CD4-positive, alpha-beta memory T cell (primary cell): ENCODE data around the gene TP53TG5. TPM values are rescaled to one million over a fixed set of nuclear protein-coding genes. Genes with fewer than 3 reads are reported as not detected.

Experiments used
- CTCF ChIA-PET: fragments of 350-600 bp; sonication (Branson Sonifier 250); formaldehyde crosslinking; loops from one replicate; lab custom pipeline; 2021; ENCODE audit warnings: inconsistent platforms; ENCODE audit not compliant: partially characterized antibody; lab: Charles Lee
- POLR2A ChIA-PET: fragments of 350-600 bp; sonication (Branson Sonifier 250); formaldehyde crosslinking; loops from one replicate; lab custom pipeline; 2021; ENCODE audit not compliant: partially characterized antibody; lab: Charles Lee
- DNase-seq, 5 donors: peaks; one replicate each; pipeline versions ENCODE4 v3.0.0 to v3.0.0-alpha.2; 2020 to 2022; ENCODE audit warnings: mixed read lengths in 1 of 5
- H3K27ac ChIP-seq: one replicate; pipeline ENCODE4 v1.7.0; 2013; ENCODE audit warnings: low read depth, low read length
- H3K27me3 ChIP-seq: 2 replicates; pipeline ENCODE4 v1.7.0; 2013; ENCODE audit warnings: mild to moderate bottlenecking, low read length, moderate library complexity; ENCODE audit not compliant: insufficient read depth
- H3K36me3 ChIP-seq: 2 replicates; pipeline ENCODE4 v1.7.0; 2013; ENCODE audit warnings: mild to moderate bottlenecking, low read length, moderate library complexity; ENCODE audit not compliant: insufficient read depth
- H3K4me1 ChIP-seq: 2 replicates; pipeline ENCODE4 v1.7.0; 2013; ENCODE audit warnings: mild to moderate bottlenecking, low read length, moderate library complexity; ENCODE audit not compliant: insufficient read depth
- H3K4me3 ChIP-seq, 2 donors: one replicate each; pipeline ENCODE4 v1.7.0; 2013; ENCODE audit warnings: low read length in 2 of 2, mild to moderate bottlenecking in 1 of 2
- H3K9me3 ChIP-seq, 2 donors: one replicate each; pipeline ENCODE4 v1.7.0; 2013; ENCODE audit warnings: low read length in 2 of 2, control low read depth in 1 of 2; ENCODE audit not compliant: control insufficient read depth in 1 of 2
- H3K27ac Mint-ChIP-seq, 7 donors: one replicate each; pipeline ENCODE4 v1.8.0; 2020 to 2021; ENCODE audit warnings: mixed read lengths in 7 of 7, mild to moderate bottlenecking in 6 of 7, inconsistent platforms in 3 of 7, moderate library complexity in 3 of 7
- H3K27me3 Mint-ChIP-seq, 2 donors: one replicate each; pipeline ENCODE4 v1.8.0; 2020 to 2021; ENCODE audit warnings: mixed read lengths in 2 of 2
- H3K36me3 Mint-ChIP-seq, 2 donors: one replicate each; pipeline ENCODE4 v1.8.0; 2020 to 2021; ENCODE audit warnings: mixed read lengths in 2 of 2, inconsistent platforms in 1 of 2, mild to moderate bottlenecking in 1 of 2
- H3K4me1 Mint-ChIP-seq, 4 donors: one replicate each; pipeline ENCODE4 v1.8.0; 2020 to 2021; ENCODE audit warnings: mixed read lengths in 4 of 4, mild to moderate bottlenecking in 1 of 4
- H3K4me3 Mint-ChIP-seq, 8 donors: one replicate each; pipeline ENCODE4 v1.8.0; 2020 to 2021; ENCODE audit warnings: mixed read lengths in 8 of 8, mild to moderate bottlenecking in 7 of 8, moderate library complexity in 6 of 8, inconsistent platforms in 3 of 8
- H3K9me3 Mint-ChIP-seq, 8 donors: one replicate each; pipeline ENCODE4 v1.8.0; 2020 to 2021; ENCODE audit warnings: mixed read lengths in 8 of 8, mild to moderate bottlenecking in 5 of 8, inconsistent platforms in 3 of 8, moderate library complexity in 1 of 8
- intact Hi-C: fragments of 100-400 bp; cut with micrococcal nuclease; formaldehyde crosslinking; loops from one replicate; pipeline ENCODE4 v1.15.1; 2023
- polyA plus RNA-seq, 2 donors: library from polyadenylated mRNA; unstranded; fragments of 300-500 nt; fragmentation: Illumina TruSeq; gene quantifications; one replicate each; pipeline ENCODE4 v1.2.3, GENCODE V29; 2021
- total RNA-seq, 2 experiments: library from RNA; stranded (reverse); gene quantifications; one replicate each; pipeline ENCODE4 v1.2.3, GENCODE V29; 2021

The TP53TG5 gene
- total and polyA plus RNA-seq, 4 experiments from 2014 or later: 0.11 to 0.36 (median 0.24) TPM; not detected in 1

DNA sequence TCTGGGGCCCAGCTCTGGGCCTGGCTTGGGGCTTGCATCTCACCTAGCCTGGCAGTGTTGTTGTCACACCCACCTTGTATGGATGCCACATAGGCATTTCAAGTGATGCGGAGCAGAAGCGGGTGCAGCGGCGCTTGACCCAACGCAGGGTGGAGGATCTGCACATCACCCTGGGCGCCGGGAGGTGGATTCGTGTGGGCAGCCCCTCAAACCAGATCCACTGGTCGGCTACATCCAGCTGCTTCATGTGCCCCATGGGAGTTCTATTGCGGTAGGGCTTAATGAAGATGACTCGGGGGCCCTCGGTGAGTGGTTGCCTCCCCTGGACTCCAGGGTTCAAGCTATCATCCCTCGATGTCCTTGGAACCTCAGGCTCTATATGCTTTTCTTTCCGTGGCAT, 3.2 kb downstream of the TP53TG5 start:
- ChIA-PET CTCF (interaction anchor here (1.6 to 20.6 kb wide), 9 partner anchors 15 to 68 kb away, joined by 6 to 543 read pairs (median 24); partner anchors contain the start of genes PIGT and SYS1), POLR2A (interaction anchor here (0.8 to 6.5 kb wide), 6 partner anchors 12 to 436 kb away, joined by 3 to 179 read pairs (median 50); partner anchors contain the start of genes DBNDD2, PIGT and SYS1)
- no peaks in the 10 kb centered on the region for H3K27me3 Mint-ChIP-seq
- Histone ChIP-seq H3K27ac (no peak overlapping the region), H3K9me3 (no peaks in the 10 kb centered on the region), H3K4me1 (peaks cover 14% of the 10 kb centered on the region), H3K4me3 (no peak overlapping the region), H3K36me3 (no peaks in the 10 kb centered on the region), H3K27me3 (no peaks in the 10 kb centered on the region)
- intact Hi-C loops: loop anchor here (1.0 kb wide), 2 partner anchors 31 to 62 kb away; no protein-coding TSS in a partner anchor
- H3K9me3 Mint-ChIP-seq: peaks cover 0 to 6% (median 0%) of the 10 kb centered on the region in 8 donors
- no peak overlapping the region for H3K4me3 Mint-ChIP-seq
- H3K4me1 Mint-ChIP-seq: peaks cover 11 to 37% (median 26%) of the 10 kb centered on the region in 4 donors
- H3K27ac Mint-ChIP-seq: peak overlapping the region in 2 of 7 donors; percentile 40 to 62
- no peak for DNase-seq
- H3K36me3 Mint-ChIP-seq: peaks cover 0 to 11% of the 10 kb centered on the region in 2 donors

DNA sequence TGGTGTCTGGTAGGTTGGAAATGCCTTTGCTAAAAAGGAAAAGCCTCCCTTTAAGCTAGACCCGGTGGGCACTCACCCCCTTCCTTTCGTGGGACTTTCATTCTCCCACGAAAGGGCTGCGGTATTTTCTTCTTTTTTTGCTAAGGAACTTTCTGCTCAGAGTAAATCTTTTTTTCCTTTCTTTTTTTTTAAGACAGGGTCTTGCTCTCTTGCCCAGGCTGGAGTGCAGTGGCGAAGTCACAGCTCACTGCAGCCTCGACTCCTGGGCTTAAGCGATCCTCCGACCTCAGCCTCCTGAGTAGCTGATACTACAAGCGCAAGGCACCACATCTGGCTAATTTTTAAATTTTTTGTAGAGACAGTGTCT, 4.0 kb downstream of the TP53TG5 start:
- H3K9me3 ChIP-seq: no peaks in the 10 kb centered on the region
- peak overlapping the region; percentile 91 to 98 (median 95) for H3K27ac Mint-ChIP-seq
- no peaks in the 10 kb centered on the region for H3K36me3 ChIP-seq
- peaks cover 0 to 6% (median 0%) of the 10 kb centered on the region in 8 donors for H3K9me3 Mint-ChIP-seq
- H3K36me3 Mint-ChIP-seq: peaks cover 0 to 13% of the 10 kb centered on the region in 2 donors
- no peak for DNase-seq
- peaks cover 11 to 39% (median 26%) of the 10 kb centered on the region in 4 donors for H3K4me1 Mint-ChIP-seq
- peak overlapping the region; percentile 63 for H3K27ac ChIP-seq
- H3K4me3 ChIP-seq: peak overlapping the region in 1 of 2 donors; percentile 60
- ChIA-PET CTCF (interaction anchor here (0.7 to 20.6 kb wide), 34 partner anchors 10 to 425 kb away, joined by 3 to 543 read pairs (median 6); partner anchors contain the start of genes DNTTIP1, PIGT, SYS1 and WFDC3), POLR2A (interaction anchor here (0.5 to 6.5 kb wide), 22 partner anchors 11 to 483 kb away, joined by 3 to 179 read pairs (median 4); partner anchors contain the start of genes DBNDD2, PIGT, SDC4 and SYS1)
- no peaks in the 10 kb centered on the region for H3K27me3 ChIP-seq
- intact Hi-C loops: loop anchor here (1.0 kb wide), 2 partner anchors 32 to 63 kb away; no protein-coding TSS in a partner anchor
- peaks cover 17% of the 10 kb centered on the region for H3K4me1 ChIP-seq
- H3K4me3 Mint-ChIP-seq: peak overlapping the region; percentile 87 to 95 (median 90)
- H3K27me3 Mint-ChIP-seq: no peaks in the 10 kb centered on the region

DNA sequence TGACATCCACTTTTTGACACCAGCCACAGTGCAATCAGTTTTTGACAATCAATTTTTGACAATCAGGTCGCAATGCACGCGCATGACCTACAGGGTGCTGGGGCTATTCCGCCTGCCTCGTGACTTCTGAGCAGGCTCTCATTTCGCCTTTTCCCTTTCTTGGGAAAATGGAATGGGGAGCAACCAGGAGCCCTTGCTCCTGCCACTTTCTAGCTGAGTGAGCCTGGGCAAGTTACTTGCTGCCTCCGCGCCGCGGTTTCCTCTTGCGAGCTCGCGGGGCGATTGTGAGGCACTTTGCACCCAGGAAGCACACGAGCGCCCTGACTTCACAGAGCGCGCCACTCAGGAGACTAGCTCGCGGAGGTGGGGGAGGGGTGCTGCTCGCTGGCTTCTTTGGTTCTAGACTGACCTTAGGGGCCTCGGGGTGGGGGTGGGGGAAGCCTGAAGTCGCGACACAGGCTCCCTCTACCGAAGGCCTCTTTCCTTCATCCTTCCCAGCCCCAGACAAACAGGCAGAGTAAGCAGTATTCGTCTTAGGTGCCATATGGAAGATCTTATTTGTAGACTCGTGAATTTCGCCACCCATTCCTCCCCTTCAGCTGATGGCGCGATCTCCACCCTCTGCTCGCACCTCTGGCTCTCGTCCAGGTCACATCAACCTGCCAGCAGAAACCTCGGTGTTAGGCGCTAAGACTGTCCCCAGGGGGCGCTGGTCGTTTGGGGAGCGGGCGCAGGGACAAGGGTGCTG, 4.6 kb downstream of the TP53TG5 start:
- peak overlapping the region; percentile 91 to 98 (median 95) for H3K27ac Mint-ChIP-seq
- peak overlapping the region; percentile 63 for H3K27ac ChIP-seq

DNA sequence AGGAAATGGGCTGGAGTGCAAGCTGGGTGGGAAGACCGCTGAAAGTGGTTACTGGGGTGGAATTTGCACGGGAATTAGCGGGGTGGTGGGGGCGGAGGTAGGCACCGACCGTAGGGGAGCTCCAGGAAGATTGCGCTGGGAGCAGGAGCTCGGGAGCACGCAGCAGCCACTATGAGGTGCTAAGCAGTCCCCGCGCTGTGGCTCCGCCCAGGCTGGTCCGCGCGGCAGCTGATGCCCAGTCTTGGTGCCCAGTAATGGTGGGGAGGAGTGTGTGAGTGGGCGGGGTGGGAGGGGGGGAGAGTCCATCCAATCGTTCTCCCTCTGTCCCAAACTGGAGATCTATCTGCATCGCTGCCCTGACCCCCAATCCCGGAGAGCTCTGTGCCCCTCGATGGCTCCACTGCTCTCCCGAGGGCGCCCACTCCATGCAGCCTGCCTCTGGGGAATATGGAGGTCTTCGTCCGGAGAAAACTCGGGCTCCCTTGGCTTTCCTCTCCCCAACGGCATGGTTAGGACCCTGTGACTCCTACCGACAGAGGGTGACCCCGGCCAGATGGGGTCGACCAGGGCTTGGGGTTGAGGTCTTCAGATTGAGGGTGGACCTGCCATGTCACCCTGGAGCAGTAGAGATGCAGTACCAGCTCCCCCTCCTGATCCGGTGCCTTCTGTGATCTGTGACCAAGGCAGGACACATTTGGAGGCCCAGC, 5.3 kb downstream of the TP53TG5 start:
- Histone ChIP-seq H3K9me3 (no peaks in the 10 kb centered on the region), H3K4me1 (peaks cover 29% of the 10 kb centered on the region), H3K4me3 (peak overlapping the region in 1 of 2 donors; percentile 60), H3K27ac (peak overlapping the region; percentile 63), H3K36me3 (no peaks in the 10 kb centered on the region), H3K27me3 (no peaks in the 10 kb centered on the region)
- Mint-ChIP-seq H3K36me3 (peaks cover 6 to 20% of the 10 kb centered on the region in 2 donors), H3K9me3 (peaks cover 0 to 6% (median 0%) of the 10 kb centered on the region in 8 donors), H3K4me1 (peaks cover 21 to 52% (median 39%) of the 10 kb centered on the region in 4 donors), H3K27me3 (no peaks in the 10 kb centered on the region), H3K27ac (peak overlapping the region; percentile 91 to 98 (median 95)), H3K4me3 (peak overlapping the region; percentile 87 to 95 (median 90))
- ChIA-PET CTCF (interaction anchor here (1.1 to 20.6 kb wide), 23 partner anchors 13 to 399 kb away, joined by 3 to 543 read pairs (median 10); partner anchors contain the start of genes PIGT and SYS1), POLR2A (interaction anchor here (1.0 to 6.5 kb wide), 16 partner anchors 10 to 599 kb away, joined by 3 to 179 read pairs (median 9); partner anchors contain the start of genes DBNDD2, PIGT, SDC4 and SYS1)
- DNase-seq: no peak
- intact Hi-C loops: loop anchor here (1.0 kb wide), 2 partner anchors 9 to 44 kb away; partner anchors contain the start of genes PIGT and SYS1

More for the DNA sequence above, 4.6 kb downstream of the TP53TG5 start:
- Mint-ChIP-seq H3K36me3 (peaks cover 0 to 13% of the 10 kb centered on the region in 2 donors), H3K4me1 (peaks cover 14 to 44% (median 32%) of the 10 kb centered on the region in 4 donors), H3K27me3 (no peaks in the 10 kb centered on the region), H3K9me3 (peaks cover 0 to 6% (median 0%) of the 10 kb centered on the region in 8 donors), H3K4me3 (peak overlapping the region; percentile 87 to 95 (median 90))
- Histone ChIP-seq H3K36me3 (no peaks in the 10 kb centered on the region), H3K4me3 (peak overlapping the region; percentile 60 to 71), H3K27me3 (no peaks in the 10 kb centered on the region), H3K4me1 (peaks cover 22% of the 10 kb centered on the region), H3K9me3 (no peaks in the 10 kb centered on the region)
- intact Hi-C loops: loop anchor here (1.0 kb wide), 4 partner anchors 10 to 64 kb away; partner anchors contain the start of genes PIGT and SYS1
- POLR2A ChIA-PET: interaction anchor here (0.5 to 6.5 kb wide), 23 partner anchors 11 to 598 kb away, joined by 3 to 179 read pairs (median 4); partner anchors contain the start of genes DBNDD2, PIGT, SDC4 and SYS1
- CTCF ChIA-PET: interaction anchor here (0.7 to 20.6 kb wide), 35 partner anchors 10 to 426 kb away, joined by 3 to 543 read pairs (median 6); partner anchors contain the start of genes DNTTIP1, PIGT, SYS1 and WFDC3
- peak; percentile 86 to 90 (median 87) for DNase-seq

DNA sequence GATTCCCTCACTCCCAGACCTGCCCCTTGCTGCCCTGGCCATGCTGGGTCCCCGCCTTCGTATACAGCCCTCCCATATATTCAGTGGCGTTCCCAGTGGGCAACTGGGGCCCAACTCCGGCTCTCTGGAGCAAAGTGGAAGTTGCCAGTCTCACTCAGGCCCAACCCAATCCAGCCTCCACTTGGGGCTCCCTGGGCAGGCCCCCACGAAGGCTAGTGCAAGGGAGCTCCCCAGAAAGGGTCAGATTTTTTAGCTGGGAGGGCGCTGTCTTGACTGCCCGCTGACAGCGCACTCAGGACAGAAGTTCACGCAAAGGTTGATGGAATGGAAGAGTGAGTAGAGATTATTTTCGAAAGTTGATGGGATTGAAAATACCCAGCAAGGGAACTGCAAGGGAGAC, 5.9 kb downstream of the TP53TG5 start:
- Mint-ChIP-seq H3K4me1 (peaks cover 24 to 57% (median 44%) of the 10 kb centered on the region in 4 donors), H3K27me3 (no peaks in the 10 kb centered on the region), H3K36me3 (peaks cover 7 to 25% of the 10 kb centered on the region in 2 donors), H3K27ac (peak overlapping the region; percentile 55 to 90 (median 84)), H3K9me3 (peaks cover 0 to 6% (median 0%) of the 10 kb centered on the region in 8 donors), H3K4me3 (peak overlapping the region in 6 of 8 donors; percentile 3 to 77 (median 38))
- peaks cover 35% of the 10 kb centered on the region for H3K4me1 ChIP-seq
- H3K27me3 ChIP-seq: no peaks in the 10 kb centered on the region
- H3K9me3 ChIP-seq: no peaks in the 10 kb centered on the region
- H3K4me3 ChIP-seq: no peak overlapping the region
- no peak overlapping the region for H3K27ac ChIP-seq
- CTCF ChIA-PET: interaction anchor here (0.9 to 20.6 kb wide), 9 partner anchors 12 to 81 kb away, joined by 3 to 543 read pairs (median 24); partner anchors contain the start of genes PIGT and SYS1
- POLR2A ChIA-PET: interaction anchor here (1.6 to 6.5 kb wide), 7 partner anchors 9 to 64 kb away, joined by 7 to 179 read pairs (median 40); partner anchors contain the start of genes DBNDD2, PIGT, SDC4 and SYS1
- intact Hi-C loops: no loop called here
- DNase-seq: no peak
- peaks cover 4% of the 10 kb centered on the region for H3K36me3 ChIP-seq

DNA sequence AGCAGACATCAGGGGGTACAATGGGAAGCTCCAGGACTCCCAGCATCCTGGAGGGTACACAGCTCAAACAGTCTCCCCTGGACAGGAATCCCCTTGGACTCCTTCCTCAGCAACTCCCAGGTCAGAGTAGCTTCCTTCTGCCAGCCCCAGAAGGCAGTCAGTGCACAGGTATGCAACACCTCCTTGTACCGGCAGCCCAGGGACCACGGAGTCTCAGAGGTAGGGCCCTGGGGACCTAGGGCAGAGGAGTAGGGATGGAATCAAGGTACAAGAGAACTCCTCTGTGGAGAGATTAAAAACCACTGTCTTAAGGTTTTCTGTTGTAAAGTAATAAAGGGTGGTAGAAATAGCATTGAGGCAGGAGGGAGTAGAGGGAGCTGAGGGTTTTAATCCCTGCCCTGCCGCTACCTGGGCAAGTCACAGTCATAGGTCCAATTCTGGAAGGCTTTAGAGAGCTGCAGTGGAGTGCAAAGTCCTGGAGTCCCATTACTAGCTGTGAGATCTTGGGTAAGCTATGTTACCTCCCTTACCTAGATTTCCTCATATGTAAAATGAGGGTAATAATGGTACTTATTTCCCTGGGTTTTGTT, 7.5 kb downstream of the TP53TG5 start:
- no peaks in the 10 kb centered on the region for H3K9me3 ChIP-seq
- Mint-ChIP-seq H3K4me3 (peak overlapping the region in 2 of 8 donors; percentile 25 to 53), H3K4me1 (peaks cover 26 to 70% (median 55%) of the 10 kb centered on the region in 4 donors), H3K36me3 (peaks cover 17 to 37% of the 10 kb centered on the region in 2 donors), H3K9me3 (peaks cover 0 to 6% (median 0%) of the 10 kb centered on the region in 8 donors), H3K27ac (peak overlapping the region in 5 of 7 donors; percentile 21 to 75 (median 55)), H3K27me3 (no peaks in the 10 kb centered on the region)
- DNase-seq: no peak
- CTCF ChIA-PET: interaction anchor here (0.9 to 20.6 kb wide), 4 partner anchors 11 to 80 kb away, joined by 3 to 543 read pairs (median 94); partner anchors contain the start of gene SYS1
- intact Hi-C loops: no loop called here
- H3K36me3 ChIP-seq: peaks cover 20% of the 10 kb centered on the region
- POLR2A ChIA-PET: interaction anchor here (0.7 to 11.0 kb wide), 7 partner anchors 8 to 66 kb away, joined by 3 to 179 read pairs (median 4); partner anchors contain the start of genes PIGT and SYS1
- no peaks in the 10 kb centered on the region for H3K27me3 ChIP-seq
- H3K27ac ChIP-seq: no peak overlapping the region
- no peak overlapping the region for H3K4me3 ChIP-seq
- H3K4me1 ChIP-seq: peaks cover 43% of the 10 kb centered on the region
